ENCODE data around the gene ZNF865.

DNA sequence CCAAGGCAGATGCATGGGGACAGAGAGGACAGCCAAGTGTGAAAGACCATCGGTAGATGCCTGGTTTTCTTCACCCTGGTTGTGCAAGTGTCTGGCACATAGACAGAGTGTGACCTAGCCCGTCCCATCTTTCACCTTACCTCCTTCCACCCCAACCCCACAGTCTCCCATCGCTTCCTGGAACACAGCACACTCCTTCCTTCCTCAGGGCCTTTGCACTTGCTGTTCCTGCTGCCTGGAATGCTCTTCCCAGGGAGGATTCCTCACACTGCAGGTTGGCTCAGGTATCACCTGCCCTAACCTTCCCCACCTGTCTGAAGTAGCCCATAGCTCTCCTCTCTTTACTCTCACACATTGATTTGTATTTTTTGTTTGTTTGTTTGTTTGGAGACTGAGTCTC lies 9.1 kb upstream of the ZNF865 start:
- TF ChIP-seq, protein P1, sequence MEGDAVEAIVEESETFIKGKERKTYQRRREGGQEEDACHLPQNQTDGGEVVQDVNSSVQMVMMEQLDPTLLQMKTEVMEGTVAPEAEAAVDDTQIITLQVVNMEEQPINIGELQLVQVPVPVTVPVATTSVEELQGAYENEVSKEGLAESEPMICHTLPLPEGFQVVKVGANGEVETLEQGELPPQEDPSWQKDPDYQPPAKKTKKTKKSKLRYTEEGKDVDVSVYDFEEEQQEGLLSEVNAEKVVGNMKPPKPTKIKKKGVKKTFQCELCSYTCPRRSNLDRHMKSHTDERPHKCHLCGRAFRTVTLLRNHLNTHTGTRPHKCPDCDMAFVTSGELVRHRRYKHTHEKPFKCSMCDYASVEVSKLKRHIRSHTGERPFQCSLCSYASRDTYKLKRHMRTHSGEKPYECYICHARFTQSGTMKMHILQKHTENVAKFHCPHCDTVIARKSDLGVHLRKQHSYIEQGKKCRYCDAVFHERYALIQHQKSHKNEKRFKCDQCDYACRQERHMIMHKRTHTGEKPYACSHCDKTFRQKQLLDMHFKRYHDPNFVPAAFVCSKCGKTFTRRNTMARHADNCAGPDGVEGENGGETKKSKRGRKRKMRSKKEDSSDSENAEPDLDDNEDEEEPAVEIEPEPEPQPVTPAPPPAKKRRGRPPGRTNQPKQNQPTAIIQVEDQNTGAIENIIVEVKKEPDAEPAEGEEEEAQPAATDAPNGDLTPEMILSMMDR (IDR thresholded peaks at IDR 0.05): no peak
- no peak for TF ChIP-seq POLR2A (IDR thresholded peaks at IDR 0.05)

Data from Peyer's patch (tissue), 4 donors.